GM23338 (cell line): ENCODE results near the gene PTPN13. TPM values are rescaled to one million over a fixed set of nuclear protein-coding genes. Genes with fewer than 3 reads are reported as not detected.

Experiments used
- ATAC-seq: fragments of 200-7000 bp; cut with Tn5 transposase; 3 replicates; pipeline ENCODE4 v1.9.1; 2020
- DNase-seq: peaks from one replicate; pipeline ENCODE4 v3.0.0-alpha.2; 2015; ENCODE audit warnings: low spot score
- H2AFZ ChIP-seq: fragments of 200-600 bp; sonication (generic); 2 replicates; pipeline ENCODE4 v1.8.0; 2016; ENCODE audit warnings: antibody characterized with exemption, mild to moderate bottlenecking, moderate library complexity
- H3F3A ChIP-seq: fragments of 200-600 bp; sonication (generic); replicated peaks from 2 replicates; pipeline ENCODE4 v1.8.0; 2017; ENCODE audit warnings: antibody characterized with exemption, mixed run types, low read depth
- H3K27ac ChIP-seq: fragments of 200-600 bp; sonication (generic); 2 replicates; pipeline ENCODE4 v1.6.1; 2016; ENCODE audit warnings: low read depth
- H3K27me3 ChIP-seq: fragments of 200-600 bp; sonication (generic); 2 replicates; pipeline ENCODE4 v1.8.0; 2016; ENCODE audit warnings: mild to moderate bottlenecking, mixed run types, moderate library complexity; ENCODE audit not compliant: insufficient read depth
- H3K36me3 ChIP-seq: fragments of 200-600 bp; sonication (generic); 2 replicates; pipeline ENCODE4 v1.8.0; 2016; ENCODE audit warnings: mild to moderate bottlenecking; ENCODE audit not compliant: insufficient read depth
- H3K4me1 ChIP-seq: fragments of 200-600 bp; sonication (generic); 2 replicates; pipeline ENCODE4 v1.8.0; 2016; ENCODE audit warnings: mild to moderate bottlenecking, moderate library complexity; ENCODE audit not compliant: insufficient read depth
- H3K4me2 ChIP-seq: fragments of 200-600 bp; sonication (generic); 2 replicates; pipeline ENCODE4 v1.7.1; 2017; ENCODE audit warnings: mixed run types
- H3K4me3 ChIP-seq: fragments of 200-600 bp; sonication (generic); 2 replicates; pipeline ENCODE4 v1.6.1; 2016; ENCODE audit warnings: mixed run types
- H3K79me2 ChIP-seq: fragments of 200-600 bp; sonication (generic); replicated peaks from 2 replicates; pipeline ENCODE4 v1.8.0; 2017; ENCODE audit warnings: mild to moderate bottlenecking; ENCODE audit not compliant: insufficient read depth
- H3K9me2 ChIP-seq: fragments of 200-600 bp; sonication (generic); 2 replicates; pipeline ENCODE4 v1.8.0; 2017; ENCODE audit not compliant: insufficient read depth
- H4K20me1 ChIP-seq: fragments of 200-600 bp; sonication (generic); replicated peaks from 2 replicates; pipeline ENCODE4 v1.8.0; 2017; ENCODE audit warnings: mild to moderate bottlenecking; ENCODE audit not compliant: insufficient read depth
- H3K27ac Mint-ChIP-seq: 2 replicates; pipeline ENCODE4 v1.8.0; 2020; ENCODE audit warnings: inconsistent platforms, mild to moderate bottlenecking, moderate library complexity, mixed read lengths
- H3K27me3 Mint-ChIP-seq: 3 replicates; pipeline ENCODE4 v1.8.0; 2022; ENCODE audit warnings: low read depth, mild to moderate bottlenecking, moderate library complexity, mixed read lengths, inconsistent platforms; ENCODE audit not compliant: insufficient read depth, poor library complexity
- H3K36me3 Mint-ChIP-seq: 3 replicates; pipeline ENCODE4 v1.8.0; 2021; ENCODE audit warnings: low read depth, mild to moderate bottlenecking, inconsistent platforms, moderate library complexity, mixed read lengths
- H3K4me1 Mint-ChIP-seq: 3 replicates; pipeline ENCODE4 v1.8.0; 2020; ENCODE audit warnings: mild to moderate bottlenecking, inconsistent platforms, mixed read lengths
- H3K4me3 Mint-ChIP-seq: 3 replicates; pipeline ENCODE4 v1.8.0; 2021; ENCODE audit warnings: moderate library complexity, mild to moderate bottlenecking, inconsistent platforms, mixed read lengths
- H3K9me3 Mint-ChIP-seq: 3 replicates; pipeline ENCODE4 v1.8.0; 2020; ENCODE audit warnings: moderate library complexity, mild to moderate bottlenecking, inconsistent platforms, mixed read lengths
- CREB1 ChIP-seq: fragments of 250-450 bp; sonication (Bioruptor Pico); IDR thresholded peaks from 2 replicates; pipeline ENCODE4 v1.5.0; 2020; ENCODE audit warnings: low read depth, mild to moderate bottlenecking, moderate library complexity
- ETS1 ChIP-seq: IDR thresholded peaks from 2 replicates; pipeline ENCODE4 v1.6.1; 2016; ENCODE audit warnings: antibody characterized with exemption
- EZH2 ChIP-seq: fragments of 200-600 bp; sonication (generic); IDR thresholded peaks from one replicate; pipeline ENCODE4 v1.8.0; 2017; ENCODE audit warnings: antibody characterized with exemption, mild to moderate bottlenecking, low read depth; ENCODE audit not compliant: unreplicated experiment
- EZH2phosphoT487 ChIP-seq: fragments of 200-600 bp; sonication (generic); IDR thresholded peaks from one replicate; pipeline ENCODE4 v1.8.1; 2018; ENCODE audit warnings: antibody characterized with exemption; ENCODE audit not compliant: unreplicated experiment
- JUNB ChIP-seq: IDR thresholded peaks from one replicate; pipeline ENCODE4 v1.6.1; 2016; ENCODE audit warnings: antibody characterized with exemption; ENCODE audit not compliant: unreplicated experiment
- NANOG ChIP-seq: IDR thresholded peaks from 2 replicates; pipeline ENCODE4 v1.6.1; 2016; ENCODE audit warnings: antibody characterized with exemption, borderline replicate concordance
- POLR2AphosphoS5 ChIP-seq: IDR thresholded peaks from 2 replicates; pipeline ENCODE4 v1.6.1; 2016; ENCODE audit warnings: antibody characterized with exemption, low read depth
- STAT1 ChIP-seq: IDR thresholded peaks from one replicate; pipeline ENCODE4 v1.6.1; 2016; ENCODE audit warnings: antibody characterized with exemption; ENCODE audit not compliant: unreplicated experiment
- ZNF114 ChIP-seq: fragments of 250-450 bp; sonication (Bioruptor Pico); IDR thresholded peaks from 2 replicates; pipeline ENCODE4 v1.5.0; 2020; ENCODE audit warnings: mild to moderate bottlenecking, moderate library complexity
- ZNF331 ChIP-seq: fragments of 250-450 bp; sonication (Bioruptor Pico); IDR thresholded peaks from 2 replicates; pipeline ENCODE4 v1.5.0; 2020; ENCODE audit warnings: low read depth, mild to moderate bottlenecking, moderate library complexity
- ZNF462 ChIP-seq: fragments of 250-450 bp; sonication (Bioruptor Pico); IDR thresholded peaks from 2 replicates; pipeline ENCODE4 v1.5.0; 2020; ENCODE audit warnings: mild to moderate bottlenecking, moderate library complexity
- polyA plus RNA-seq: library from polyadenylated mRNA; unstranded; fragments of >200 nt; fragmentation: Nextera tagmentation; extraction: Ambion mirVana; gene quantifications from 2 replicates; pipeline ENCODE4 v1.2.1, GENCODE V29; 2016
- total RNA-seq: library from RNA; depleted of rRNA; stranded (reverse); fragments of >200 nt; shearing (Covaris generic); gene quantifications from 2 replicates; pipeline ENCODE4 v1.2.3, GENCODE V29; 2014
- TF ChIP-seq, protein P1 (sequence below): IDR thresholded peaks from one replicate; pipeline ENCODE4 v1.6.1; 2018; ENCODE audit warnings: antibody characterized with exemption; ENCODE audit not compliant: unreplicated experiment
- TF ChIP-seq, protein P2 (sequence below), 2 experiments: fragments of 200-600 bp in 1 of 2; sonication (generic) in 1 of 2; conservative IDR thresholded peaks; 2 replicates each; pipeline versions ENCODE4 v1.5.1 to v1.6.1; 2016 to 2017; ENCODE audit warnings: antibody characterized with exemption in 2 of 2, low read depth in 2 of 2, mild to moderate bottlenecking in 2 of 2, moderate library complexity in 1 of 2

PTPN13 gene
- total and polyA plus RNA-seq, 2 experiments from 2014 or later, result 12.6 to 49.9 TPM

GRCh38 chr4:86558797-86559196 lies 35.3 kb upstream of the PTPN13 start:
- ATAC-seq, result no peak
- H3K27me3 Mint-ChIP-seq, result no peaks in the 10 kb centered on the region
- Histone ChIP-seq H3K27me3 (no peaks in the 10 kb centered on the region), H3K36me3 (no peaks in the 10 kb centered on the region), H3K4me3 (no peak overlapping the region), H3F3A (no peaks in the 10 kb centered on the region), H3K4me2 (no peak overlapping the region), H3K27ac (no peak overlapping the region), H3K79me2 (no peaks in the 10 kb centered on the region), H3K4me1 (peaks cover 5% of the 10 kb centered on the region; the same call in 1 of the 2 replicates), H4K20me1 (no peaks in the 10 kb centered on the region), H2AFZ (no peak overlapping the region), H3K9me2 (no peaks in the 10 kb centered on the region)
- TF ChIP-seq ZNF331 (CRISPR knock-in tag) (no peak), EZH2phosphoT487 (no peak), EZH2 (no peak), ZNF462 (no peak), ETS1 (no peak), STAT1 (no peak), CREB1 (CRISPR knock-in tag) (no peak), NANOG (no peak), JUNB (no peak), POLR2AphosphoS5 (no peak), ZNF114 (CRISPR knock-in tag) (no peak)
- TF ChIP-seq, protein P1, sequence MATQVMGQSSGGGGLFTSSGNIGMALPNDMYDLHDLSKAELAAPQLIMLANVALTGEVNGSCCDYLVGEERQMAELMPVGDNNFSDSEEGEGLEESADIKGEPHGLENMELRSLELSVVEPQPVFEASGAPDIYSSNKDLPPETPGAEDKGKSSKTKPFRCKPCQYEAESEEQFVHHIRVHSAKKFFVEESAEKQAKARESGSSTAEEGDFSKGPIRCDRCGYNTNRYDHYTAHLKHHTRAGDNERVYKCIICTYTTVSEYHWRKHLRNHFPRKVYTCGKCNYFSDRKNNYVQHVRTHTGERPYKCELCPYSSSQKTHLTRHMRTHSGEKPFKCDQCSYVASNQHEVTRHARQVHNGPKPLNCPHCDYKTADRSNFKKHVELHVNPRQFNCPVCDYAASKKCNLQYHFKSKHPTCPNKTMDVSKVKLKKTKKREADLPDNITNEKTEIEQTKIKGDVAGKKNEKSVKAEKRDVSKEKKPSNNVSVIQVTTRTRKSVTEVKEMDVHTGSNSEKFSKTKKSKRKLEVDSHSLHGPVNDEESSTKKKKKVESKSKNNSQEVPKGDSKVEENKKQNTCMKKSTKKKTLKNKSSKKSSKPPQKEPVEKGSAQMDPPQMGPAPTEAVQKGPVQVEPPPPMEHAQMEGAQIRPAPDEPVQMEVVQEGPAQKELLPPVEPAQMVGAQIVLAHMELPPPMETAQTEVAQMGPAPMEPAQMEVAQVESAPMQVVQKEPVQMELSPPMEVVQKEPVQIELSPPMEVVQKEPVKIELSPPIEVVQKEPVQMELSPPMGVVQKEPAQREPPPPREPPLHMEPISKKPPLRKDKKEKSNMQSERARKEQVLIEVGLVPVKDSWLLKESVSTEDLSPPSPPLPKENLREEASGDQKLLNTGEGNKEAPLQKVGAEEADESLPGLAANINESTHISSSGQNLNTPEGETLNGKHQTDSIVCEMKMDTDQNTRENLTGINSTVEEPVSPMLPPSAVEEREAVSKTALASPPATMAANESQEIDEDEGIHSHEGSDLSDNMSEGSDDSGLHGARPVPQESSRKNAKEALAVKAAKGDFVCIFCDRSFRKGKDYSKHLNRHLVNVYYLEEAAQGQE, result no peak
- TF ChIP-seq, protein P2, sequence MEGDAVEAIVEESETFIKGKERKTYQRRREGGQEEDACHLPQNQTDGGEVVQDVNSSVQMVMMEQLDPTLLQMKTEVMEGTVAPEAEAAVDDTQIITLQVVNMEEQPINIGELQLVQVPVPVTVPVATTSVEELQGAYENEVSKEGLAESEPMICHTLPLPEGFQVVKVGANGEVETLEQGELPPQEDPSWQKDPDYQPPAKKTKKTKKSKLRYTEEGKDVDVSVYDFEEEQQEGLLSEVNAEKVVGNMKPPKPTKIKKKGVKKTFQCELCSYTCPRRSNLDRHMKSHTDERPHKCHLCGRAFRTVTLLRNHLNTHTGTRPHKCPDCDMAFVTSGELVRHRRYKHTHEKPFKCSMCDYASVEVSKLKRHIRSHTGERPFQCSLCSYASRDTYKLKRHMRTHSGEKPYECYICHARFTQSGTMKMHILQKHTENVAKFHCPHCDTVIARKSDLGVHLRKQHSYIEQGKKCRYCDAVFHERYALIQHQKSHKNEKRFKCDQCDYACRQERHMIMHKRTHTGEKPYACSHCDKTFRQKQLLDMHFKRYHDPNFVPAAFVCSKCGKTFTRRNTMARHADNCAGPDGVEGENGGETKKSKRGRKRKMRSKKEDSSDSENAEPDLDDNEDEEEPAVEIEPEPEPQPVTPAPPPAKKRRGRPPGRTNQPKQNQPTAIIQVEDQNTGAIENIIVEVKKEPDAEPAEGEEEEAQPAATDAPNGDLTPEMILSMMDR (conservative IDR thresholded peaks at IDR 0.05; ENCODE audit: low read depth in 2 of 2), result no peak
- H3K4me3 Mint-ChIP-seq, result no peak overlapping the region
- H3K4me1 Mint-ChIP-seq, result peaks cover 5% of the 10 kb centered on the region
- H3K36me3 Mint-ChIP-seq, result no peaks in the 10 kb centered on the region
- H3K27ac Mint-ChIP-seq, result no peak overlapping the region
- DNase-seq, result no peak
- no peaks in the 10 kb centered on the region for H3K9me3 Mint-ChIP-seq
